ENCODE results near the gene ANKRD11.
A peak's percentile ranks its signal among the peaks of the same experiment; 100 is the strongest.

The ANKRD11 gene

DNA sequence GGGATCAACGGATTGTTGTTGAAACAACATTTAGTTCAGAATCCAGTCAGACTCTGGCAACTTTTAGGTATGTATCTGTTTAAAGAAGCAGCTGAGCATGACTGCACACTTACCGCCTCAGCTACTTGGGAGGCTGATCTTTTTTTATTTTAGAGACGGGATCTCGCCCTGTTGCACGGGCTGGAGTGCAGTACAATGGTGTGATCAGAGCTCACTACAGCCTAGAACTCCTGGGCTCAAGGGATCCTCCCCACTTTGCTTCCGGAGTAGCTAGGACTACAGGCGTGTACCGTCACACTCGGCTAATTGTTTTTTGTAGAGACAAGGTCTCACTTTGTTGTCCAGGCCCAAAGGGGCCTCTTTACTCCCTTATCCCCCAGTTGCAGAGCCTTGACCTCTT lies 20.2 kb upstream of the ANKRD11 start:
- Histone ChIP-seq H3K4me2 (ENCODE audit: low read length, poor library complexity, severe bottlenecking) (no peak overlapping the region), H3K14ac (ENCODE audit: low read length in 2 of 2) (no peak overlapping the region), H3K4me1 (ENCODE audit: control insufficient read depth, insufficient read depth, low read depth, low read length) (peaks cover 25% of the 10 kb centered on the region), H3K18ac (ENCODE audit: low read depth in 1 of 2, low read length in 2 of 2) (no peak overlapping the region), H4K91ac (ENCODE audit: low read length) (no peak overlapping the region), H2BK15ac (ENCODE audit: low read depth, poor library complexity, severe bottlenecking) (no peak overlapping the region), H3K79me1 (replicated peaks; ENCODE audit: low read length, poor library complexity, severe bottlenecking) (peaks cover 23% of the 10 kb centered on the region), H3K9ac (ENCODE audit: low read length) (peak overlapping the region; percentile 44), H4K8ac (ENCODE audit: low read length) (no peak overlapping the region), H3K9me3 (ENCODE audit: control insufficient read depth, low read length) (no peaks in the 10 kb centered on the region), H2AFZ (ENCODE audit: low read depth, low read length) (no peak overlapping the region), H3K4me3 (ENCODE audit: insufficient read depth in 1 of 2, low read depth in 1 of 2, low read length in 2 of 2) (no peak overlapping the region), H2BK5ac (ENCODE audit: low read depth, low read length, poor library complexity, severe bottlenecking) (peak overlapping the region; percentile 10), H3K27me3 (ENCODE audit: control insufficient read depth in 1 of 2, insufficient read depth in 1 of 2, low read length in 2 of 2) (no peaks in the 10 kb centered on the region), H3K36me3 (ENCODE audit: control insufficient read depth in 1 of 2, insufficient read depth in 2 of 2, low read depth in 1 of 2, low read length in 2 of 2) (peaks cover 40 to 45% of the 10 kb centered on the region in 2 experiments), H3K4ac (ENCODE audit: low read depth in 1 of 2, low read length in 2 of 2) (no peak overlapping the region), H2AK5ac (ENCODE audit: low read length, severe bottlenecking) (peak overlapping the region; percentile 22), H3K27ac (ENCODE audit: low read length, poor library complexity, severe bottlenecking) (no peak overlapping the region), H2BK12ac (ENCODE audit: low read length in 2 of 2) (no peak overlapping the region), H2BK120ac (ENCODE audit: low read depth, low read length) (no peak overlapping the region), H3K23ac (ENCODE audit: low read length in 2 of 2) (no peak overlapping the region)
- no peak for DNase-seq
- WGBS = 97% methylated on average over 9 of the region's 9 CpGs

GRCh38 chr16:89507834-89508590 lies 17.7 kb upstream of the ANKRD11 start, which contains the start of gene SPG7:
Gene SPG7, plus strand, starts transcription at chr16:89508403. Its CDS starts 15 bp downstream, at chr16:89508418.
- peak within 1 kb of the TSS; percentile 75 to 98 for H2BK12ac ChIP-seq (ENCODE audit: low read length in 2 of 2)
- peak within 1 kb of the TSS; percentile 82 for H2BK15ac ChIP-seq (ENCODE audit: low read depth, poor library complexity, severe bottlenecking)
- peak within 1 kb of the TSS; percentile 92 for H2BK5ac ChIP-seq (ENCODE audit: low read depth, low read length, poor library complexity, severe bottlenecking)
- H3K4ac ChIP-seq (ENCODE audit: low read depth in 1 of 2, low read length in 2 of 2) = peak within 1 kb of the TSS; percentile 87 to 99
- no peaks in the 10 kb centered on the region for H3K9me3 ChIP-seq (ENCODE audit: control insufficient read depth, low read length)
- H3K4me2 ChIP-seq (ENCODE audit: low read length, poor library complexity, severe bottlenecking) = peak within 1 kb of the TSS; percentile 97
- no peaks in the 10 kb centered on the region for H3K27me3 ChIP-seq (ENCODE audit: control insufficient read depth in 1 of 2, insufficient read depth in 1 of 2, low read length in 2 of 2)
- H3K4me3 ChIP-seq (ENCODE audit: insufficient read depth in 1 of 2, low read depth in 1 of 2, low read length in 2 of 2) = peak within 1 kb of the TSS; percentile 93 to 94
- peak within 1 kb of the TSS; percentile 89 for H4K8ac ChIP-seq (ENCODE audit: low read length)
- peak within 1 kb of the TSS; percentile 94 for H2BK120ac ChIP-seq (ENCODE audit: low read depth, low read length)
- H3K27ac ChIP-seq (ENCODE audit: low read length, poor library complexity, severe bottlenecking) = peak within 1 kb of the TSS; percentile 55
- peaks cover 17% of the 10 kb centered on the region for H3K79me1 ChIP-seq (replicated peaks; ENCODE audit: low read length, poor library complexity, severe bottlenecking)
- peak; percentile 86 for DNase-seq
- H2AFZ ChIP-seq (ENCODE audit: low read depth, low read length) = peak within 1 kb of the TSS; percentile 80
- H3K18ac ChIP-seq (ENCODE audit: low read depth in 1 of 2, low read length in 2 of 2) = peak within 1 kb of the TSS; percentile 92 to 98
- peak within 1 kb of the TSS; percentile 80 for H4K91ac ChIP-seq (ENCODE audit: low read length)
- H3K4me1 ChIP-seq (ENCODE audit: control insufficient read depth, insufficient read depth, low read depth, low read length) = peaks cover 29% of the 10 kb centered on the region
- H3K23ac ChIP-seq (ENCODE audit: low read length in 2 of 2) = peak within 1 kb of the TSS in 1 of 2 experiments; percentile 87
- peak within 1 kb of the TSS; percentile 97 for H3K9ac ChIP-seq (ENCODE audit: low read length)
- H3K36me3 ChIP-seq (ENCODE audit: control insufficient read depth in 1 of 2, insufficient read depth in 2 of 2, low read depth in 1 of 2, low read length in 2 of 2) = peaks cover 20 to 27% of the 10 kb centered on the region in 2 experiments
- peak within 1 kb of the TSS; percentile 55 for H2AK5ac ChIP-seq (ENCODE audit: low read length, severe bottlenecking)
- peak within 1 kb of the TSS; percentile 74 to 94 for H3K14ac ChIP-seq (ENCODE audit: low read length in 2 of 2)
- under 1% methylated on average over 83 of the region's 90 CpGs for WGBS

DNA sequence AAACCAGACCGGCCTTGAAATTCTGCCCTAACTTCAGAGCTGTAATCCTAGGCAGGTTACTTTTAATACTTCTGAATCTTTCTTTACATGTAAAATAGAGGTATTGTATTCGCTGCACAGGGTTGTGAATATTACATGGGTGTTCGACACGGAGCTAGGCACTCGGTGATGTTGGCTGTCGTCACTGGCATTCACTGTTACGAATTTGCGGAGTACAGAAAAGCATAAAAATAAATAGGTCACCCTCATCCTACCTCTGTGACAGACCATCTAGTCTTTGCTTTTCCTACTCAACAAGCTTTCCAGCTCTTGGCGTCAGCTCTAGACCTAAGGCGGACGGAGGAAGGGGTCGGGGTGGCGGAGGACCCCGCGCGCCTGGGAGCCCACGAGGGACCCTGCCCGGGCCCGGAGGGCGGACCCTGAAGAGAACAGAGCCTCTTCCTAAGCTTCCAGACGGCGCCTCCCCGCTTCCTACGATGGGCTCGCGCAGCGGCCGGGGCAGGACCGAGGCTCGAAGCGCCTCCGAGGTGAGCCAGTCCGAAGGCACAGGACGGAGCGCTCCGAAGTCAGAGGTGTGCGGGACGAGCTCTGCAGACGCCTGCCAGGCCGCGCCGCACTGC lies 17.0 kb upstream of the ANKRD11 start:
- Histone ChIP-seq H2BK120ac (ENCODE audit: low read depth, low read length) (peak overlapping the region; percentile 7), H3K4me1 (ENCODE audit: control insufficient read depth, insufficient read depth, low read depth, low read length) (peaks cover 32% of the 10 kb centered on the region), H3K9ac (ENCODE audit: low read length) (peak overlapping the region; percentile 97), H3K79me1 (replicated peaks; ENCODE audit: low read length, poor library complexity, severe bottlenecking) (peaks cover 17% of the 10 kb centered on the region), H2AFZ (ENCODE audit: low read depth, low read length) (peak overlapping the region; percentile 80), H3K9me3 (ENCODE audit: control insufficient read depth, low read length) (no peaks in the 10 kb centered on the region), H3K23ac (ENCODE audit: low read length in 2 of 2) (peak overlapping the region in 1 of 2 experiments; percentile 87), H4K91ac (ENCODE audit: low read length) (peak overlapping the region; percentile 93), H3K4me2 (ENCODE audit: low read length, poor library complexity, severe bottlenecking) (peak overlapping the region; percentile 92), H4K8ac (ENCODE audit: low read length) (peak overlapping the region; percentile 79), H3K4ac (ENCODE audit: low read depth in 1 of 2, low read length in 2 of 2) (peak overlapping the region; percentile 10 to 99), H3K27me3 (ENCODE audit: control insufficient read depth in 1 of 2, insufficient read depth in 1 of 2, low read length in 2 of 2) (no peaks in the 10 kb centered on the region), H3K4me3 (ENCODE audit: insufficient read depth in 1 of 2, low read depth in 1 of 2, low read length in 2 of 2) (peak overlapping the region; percentile 70 to 94), H2AK5ac (ENCODE audit: low read length, severe bottlenecking) (peak overlapping the region; percentile 23), H3K14ac (ENCODE audit: low read length in 2 of 2) (peak overlapping the region in 1 of 2 experiments; percentile 94), H3K27ac (ENCODE audit: low read length, poor library complexity, severe bottlenecking) (no peak overlapping the region), H2BK15ac (ENCODE audit: low read depth, poor library complexity, severe bottlenecking) (peak overlapping the region; percentile 82), H3K18ac (ENCODE audit: low read depth in 1 of 2, low read length in 2 of 2) (peak overlapping the region; percentile 62 to 98), H2BK5ac (ENCODE audit: low read depth, low read length, poor library complexity, severe bottlenecking) (no peak overlapping the region), H3K36me3 (ENCODE audit: control insufficient read depth in 1 of 2, insufficient read depth in 2 of 2, low read depth in 1 of 2, low read length in 2 of 2) (peaks cover 17 to 20% of the 10 kb centered on the region in 2 experiments), H2BK12ac (ENCODE audit: low read length in 2 of 2) (peak overlapping the region; percentile 75 to 98)
- 18% methylated on average over 35 of the region's 42 CpGs for WGBS
- DNase-seq = no peak

DNA sequence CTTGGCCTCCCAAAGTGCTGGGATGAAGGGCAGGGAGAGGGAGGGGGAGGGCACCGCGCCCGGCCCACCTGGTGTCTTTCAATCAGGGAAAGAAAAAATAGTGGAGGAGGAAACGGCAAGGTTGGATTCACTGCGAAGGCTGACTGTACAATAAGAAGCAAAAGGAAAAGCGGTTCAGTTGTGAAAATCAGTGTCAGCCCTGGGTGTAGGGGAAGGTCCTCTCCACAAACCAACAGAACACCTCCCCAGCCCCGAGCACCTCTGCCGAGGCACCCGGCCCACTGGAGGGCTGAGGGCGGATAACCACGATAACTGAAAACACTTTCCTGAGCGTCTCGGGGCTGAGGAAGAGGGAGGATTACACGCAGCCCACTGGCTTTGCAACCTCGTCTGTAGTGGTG lies 16.4 kb upstream of the ANKRD11 start:
- Histone ChIP-seq H3K9me3 (ENCODE audit: control insufficient read depth, low read length) (no peaks in the 10 kb centered on the region), H2AK5ac (ENCODE audit: low read length, severe bottlenecking) (peak overlapping the region; percentile 23), H3K27ac (ENCODE audit: low read length, poor library complexity, severe bottlenecking) (no peak overlapping the region), H3K79me1 (replicated peaks; ENCODE audit: low read length, poor library complexity, severe bottlenecking) (peaks cover 18% of the 10 kb centered on the region), H4K8ac (ENCODE audit: low read length) (peak overlapping the region; percentile 57), H2AFZ (ENCODE audit: low read depth, low read length) (no peak overlapping the region), H2BK12ac (ENCODE audit: low read length in 2 of 2) (peak overlapping the region; percentile 51 to 98), H3K36me3 (ENCODE audit: control insufficient read depth in 1 of 2, insufficient read depth in 2 of 2, low read depth in 1 of 2, low read length in 2 of 2) (peaks cover 12 to 16% of the 10 kb centered on the region in 2 experiments), H2BK15ac (ENCODE audit: low read depth, poor library complexity, severe bottlenecking) (peak overlapping the region; percentile 12), H3K14ac (ENCODE audit: low read length in 2 of 2) (no peak overlapping the region), H3K4me1 (ENCODE audit: control insufficient read depth, insufficient read depth, low read depth, low read length) (peaks cover 37% of the 10 kb centered on the region), H4K91ac (ENCODE audit: low read length) (peak overlapping the region; percentile 93), H3K4me2 (ENCODE audit: low read length, poor library complexity, severe bottlenecking) (no peak overlapping the region), H2BK120ac (ENCODE audit: low read depth, low read length) (peak overlapping the region; percentile 7), H3K9ac (ENCODE audit: low read length) (peak overlapping the region; percentile 97), H3K4me3 (ENCODE audit: insufficient read depth in 1 of 2, low read depth in 1 of 2, low read length in 2 of 2) (peak overlapping the region in 1 of 2 experiments; percentile 94), H2BK5ac (ENCODE audit: low read depth, low read length, poor library complexity, severe bottlenecking) (no peak overlapping the region), H3K23ac (ENCODE audit: low read length in 2 of 2) (no peak overlapping the region), H3K4ac (ENCODE audit: low read depth in 1 of 2, low read length in 2 of 2) (peak overlapping the region in 1 of 2 experiments; percentile 99), H3K18ac (ENCODE audit: low read depth in 1 of 2, low read length in 2 of 2) (peak overlapping the region in 1 of 2 experiments; percentile 37), H3K27me3 (ENCODE audit: control insufficient read depth in 1 of 2, insufficient read depth in 1 of 2, low read length in 2 of 2) (no peaks in the 10 kb centered on the region)
- 86% methylated on average over 14 of the region's 15 CpGs for WGBS
- DNase-seq = no peak

All from mesenchymal stem cell (in vitro differentiated cells and primary cell).